Endodermal cell (in vitro differentiated cells): ENCODE measurements around the gene NDST3. TPM values are rescaled to one million over a fixed set of nuclear protein-coding genes. Genes with fewer than 3 reads are reported as not detected.

Experiments used
- DNase-seq: peaks from one replicate; pipeline ENCODE4 v3.0.0-alpha.2; 2017
- H3K27ac ChIP-seq: 2 replicates; pipeline ENCODE4 v1.5.1; 2013; ENCODE audit warnings: mild to moderate bottlenecking, low read depth, low read length, moderate library complexity
- H3K27me3 ChIP-seq: 2 replicates; pipeline ENCODE4 v1.6.1; 2013; ENCODE audit warnings: mild to moderate bottlenecking, low read length, moderate library complexity; ENCODE audit not compliant: insufficient read depth, control insufficient read depth, poor library complexity, severe bottlenecking
- H3K36me3 ChIP-seq: 2 replicates; pipeline ENCODE4 v1.7.0; 2013; ENCODE audit warnings: mild to moderate bottlenecking, low read length, moderate library complexity; ENCODE audit not compliant: control insufficient read depth, insufficient read depth
- H3K4me1 ChIP-seq: one replicate; pipeline ENCODE4 v1.7.0; 2013; ENCODE audit warnings: low read length; ENCODE audit not compliant: control insufficient read depth, insufficient read depth
- H3K4me3 ChIP-seq: 2 replicates; pipeline ENCODE4 v1.5.1; 2013; ENCODE audit warnings: mild to moderate bottlenecking, low read length, moderate library complexity
- H3K9ac ChIP-seq: 2 replicates; pipeline ENCODE4 v1.6.1; 2013; ENCODE audit warnings: mild to moderate bottlenecking, low read length, moderate library complexity; ENCODE audit not compliant: poor library complexity, severe bottlenecking; ENCODE audit errors: extremely low read depth
- H3K9me3 ChIP-seq: 2 replicates; pipeline ENCODE4 v1.6.1; 2013; ENCODE audit warnings: mild to moderate bottlenecking, low read length, moderate library complexity; ENCODE audit not compliant: control insufficient read depth
- H3K27ac Mint-ChIP-seq: 2 replicates; pipeline ENCODE4 v1.8.0; 2020; ENCODE audit warnings: mixed read lengths
- H3K27me3 Mint-ChIP-seq: 2 replicates; pipeline ENCODE4 v1.8.0; 2021; ENCODE audit warnings: mild to moderate bottlenecking, mixed read lengths; ENCODE audit not compliant: insufficient read depth
- H3K36me3 Mint-ChIP-seq: 2 replicates; pipeline ENCODE4 v1.8.0; 2020; ENCODE audit warnings: low read depth, mixed read lengths
- H3K4me1 Mint-ChIP-seq: 2 replicates; pipeline ENCODE4 v1.8.0; 2020; ENCODE audit warnings: mixed read lengths
- H3K4me3 Mint-ChIP-seq: 2 replicates; pipeline ENCODE4 v1.8.0; 2020; ENCODE audit warnings: mild to moderate bottlenecking, moderate library complexity, mixed read lengths
- H3K9me3 Mint-ChIP-seq: 2 replicates; pipeline ENCODE4 v1.8.0; 2020; ENCODE audit warnings: mild to moderate bottlenecking, mixed read lengths
- CTCF ChIP-seq: fragments of 200-600 bp; sonication (generic); conservative IDR thresholded peaks from 2 replicates; pipeline ENCODE4 v1.5.0; 2021; ENCODE audit warnings: antibody characterized with exemption, mild to moderate bottlenecking
- WGBS, 2 experiments: methylation state at CpG; one replicate each; pipeline versions ENCODE4 v1.1.5 to v1.1.7; 2013; ENCODE audit warnings: missing lambda C conversion rate in 2 of 2, mixed read lengths in 1 of 2; ENCODE audit not compliant: insufficient coverage in 1 of 2, insufficient read length in 1 of 2; 5-methylcytosine and 5-hydroxymethylcytosine counted together
- total RNA-seq, 2 donors: library from RNA; stranded (reverse); fragmentation: NEBNext Ultra II Directional in 1 of 2; extraction: Animal tissue kit (Norgen Biotek cat#: 25700) in 1 of 2; gene quantifications; 2 replicates in 1 of 2; 3 replicates in 1 of 2; pipeline ENCODE4 v1.2.1, GENCODE V29; 2021

NDST3 gene
- total RNA-seq, 2 donors from 2014 or later = 0.62 to 0.71 TPM

GRCh38 chr4:118037955-118038354 is 3.7 kb downstream of the NDST3 start:
- Histone ChIP-seq H3K27me3 (peaks cover 3% of the 10 kb centered on the region), H3K4me3 (no peak overlapping the region), H3K4me1 (no peaks in the 10 kb centered on the region), H3K36me3 (no peaks in the 10 kb centered on the region), H3K27ac (no peak overlapping the region), H3K9me3 (no peaks in the 10 kb centered on the region), H3K9ac (no peak overlapping the region)
- no peak overlapping the region for H3K4me3 Mint-ChIP-seq
- no peaks in the 10 kb centered on the region for H3K9me3 Mint-ChIP-seq
- no peaks in the 10 kb centered on the region for H3K36me3 Mint-ChIP-seq
- H3K4me1 Mint-ChIP-seq = no peaks in the 10 kb centered on the region
- no peak overlapping the region for H3K27ac Mint-ChIP-seq
- 89 to 100% methylated on average over 1 of the region's 1 CpG for WGBS, 2 experiments
- TF ChIP-seq CTCF = no peak
- no peak for DNase-seq
- H3K27me3 Mint-ChIP-seq = peaks cover 2% of the 10 kb centered on the region

GRCh38 chr4:118046323-118046722 is 12.0 kb downstream of the NDST3 start:
- Histone ChIP-seq H3K27me3 (no peaks in the 10 kb centered on the region), H3K9ac (no peak overlapping the region), H3K4me3 (no peak overlapping the region), H3K4me1 (no peaks in the 10 kb centered on the region), H3K9me3 (no peaks in the 10 kb centered on the region), H3K27ac (no peak overlapping the region), H3K36me3 (no peaks in the 10 kb centered on the region)
- Mint-ChIP-seq H3K9me3 (peaks cover 5% of the 10 kb centered on the region), H3K4me1 (no peaks in the 10 kb centered on the region), H3K27me3 (no peaks in the 10 kb centered on the region), H3K36me3 (no peaks in the 10 kb centered on the region), H3K4me3 (no peak overlapping the region), H3K27ac (no peak overlapping the region)
- DNase-seq = no peak
- no peak for TF ChIP-seq CTCF
- WGBS, 2 experiments = 87% methylated on average over 2 of the region's 2 CpGs; no CpG with 5 or more reads in 1 of the 2 experiments

- Histone ChIP-seq H3K9ac (no peak overlapping the region), H3K27ac (no peak overlapping the region), H3K4me3 (no peak overlapping the region), H3K4me1 (no peaks in the 10 kb centered on the region), H3K27me3 (no peaks in the 10 kb centered on the region), H3K36me3 (no peaks in the 10 kb centered on the region), H3K9me3 (no peaks in the 10 kb centered on the region)
- H3K27ac Mint-ChIP-seq = no peak overlapping the region
- 96 to 100% methylated on average over 3 of the region's 3 CpGs for WGBS, 2 experiments
- no peak overlapping the region for H3K4me3 Mint-ChIP-seq
- H3K36me3 Mint-ChIP-seq = no peaks in the 10 kb centered on the region
- no peak for TF ChIP-seq CTCF
- DNase-seq = no peak
- H3K4me1 Mint-ChIP-seq = no peaks in the 10 kb centered on the region
- H3K9me3 Mint-ChIP-seq = peaks cover 5% of the 10 kb centered on the region
- no peaks in the 10 kb centered on the region for H3K27me3 Mint-ChIP-seq
Measured at GRCh38 chr4:118047043-118047442, 12.8 kb downstream of the NDST3 start.
